Stimulated activated CD8-positive, alpha-beta memory T cell treated with anti-CD3 and anti-CD28 coated beads, Interleukin-7, amount 100 ng/mL, for 48 hours (primary cell): ENCODE measurements around the gene HDDC3.

Experiments
- DNase-seq, 2 donors: peaks; one replicate each; pipeline ENCODE4 v3.0.0-alpha.2; 2020; ENCODE audit warnings: low read depth in 1 of 2; ENCODE audit errors: extremely low read depth in 1 of 2

HDDC3 gene

DNA sequence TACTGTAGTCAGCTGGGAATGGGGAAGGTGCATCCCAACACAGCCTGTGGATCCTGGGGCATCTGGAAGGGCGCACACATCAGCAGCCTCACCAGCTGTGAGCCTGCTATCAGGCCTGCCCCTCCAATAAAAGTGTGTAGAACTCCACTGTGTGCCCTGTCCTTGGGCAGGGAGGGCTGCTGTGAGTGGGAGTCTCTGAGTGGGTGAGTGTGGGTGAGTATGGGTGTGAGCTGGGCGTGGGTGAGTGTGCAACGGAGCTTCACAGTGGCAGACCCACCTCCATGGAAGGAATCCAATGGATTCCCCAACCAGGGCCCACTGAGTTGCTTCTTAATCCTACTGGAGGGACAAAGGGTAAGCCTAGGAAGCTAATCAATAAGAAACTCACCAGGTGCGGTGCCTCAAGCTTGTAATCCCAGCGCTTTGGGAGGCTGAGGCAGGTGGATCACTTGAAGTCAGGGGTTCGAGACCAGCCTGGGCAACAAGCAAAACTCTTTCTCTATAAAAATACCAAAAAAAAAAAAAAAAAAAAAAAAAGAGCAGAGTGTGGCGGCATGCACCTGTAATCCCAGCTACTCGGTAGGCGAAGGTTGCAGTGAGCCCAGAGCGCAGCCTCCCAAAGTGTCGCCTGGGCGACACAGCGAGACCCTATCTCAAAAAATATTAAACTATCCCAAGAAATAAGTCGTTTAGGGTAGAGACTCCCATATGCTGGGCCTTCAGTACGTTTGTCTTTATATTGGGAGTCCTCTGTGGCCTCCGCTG, 21.8 kb upstream of the HDDC3 start:
- DNase-seq, result no peak

DNA sequence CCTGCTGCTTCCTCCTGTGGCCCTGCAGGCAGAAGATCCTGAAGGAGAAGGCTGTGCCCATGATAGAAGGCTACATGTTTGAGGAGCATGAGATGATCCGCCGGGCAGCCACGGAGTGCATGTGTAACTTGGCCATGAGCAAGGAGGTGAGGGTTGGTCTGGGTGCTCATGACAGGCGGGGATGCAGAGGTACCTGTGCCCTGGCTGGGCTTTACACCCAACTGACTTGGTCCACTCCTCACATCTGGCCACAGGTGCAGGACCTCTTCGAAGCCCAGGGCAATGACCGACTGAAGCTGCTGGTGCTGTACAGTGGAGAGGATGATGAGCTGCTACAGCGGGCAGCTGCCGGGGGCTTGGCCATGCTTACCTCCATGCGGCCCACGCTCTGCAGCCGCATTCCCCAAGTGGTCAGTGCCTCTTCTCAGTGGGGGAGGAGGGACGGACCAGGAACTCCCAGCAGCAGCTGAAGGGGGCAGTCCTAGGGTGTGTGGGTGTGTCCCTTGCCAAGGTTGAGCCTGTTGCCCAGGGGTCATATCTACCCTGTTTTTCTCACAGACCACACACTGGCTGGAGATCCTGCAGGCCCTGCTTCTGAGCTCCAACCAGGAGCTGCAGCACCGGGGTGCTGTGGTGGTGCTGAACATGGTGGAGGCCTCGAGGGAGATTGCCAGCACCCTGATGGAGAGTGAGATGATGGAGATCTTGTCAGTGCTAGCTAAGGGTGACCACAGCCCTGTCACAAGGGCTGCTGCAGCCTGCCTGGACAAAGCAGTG, 20.7 kb upstream of the HDDC3 start:
- DNase-seq, result no peak

DNA sequence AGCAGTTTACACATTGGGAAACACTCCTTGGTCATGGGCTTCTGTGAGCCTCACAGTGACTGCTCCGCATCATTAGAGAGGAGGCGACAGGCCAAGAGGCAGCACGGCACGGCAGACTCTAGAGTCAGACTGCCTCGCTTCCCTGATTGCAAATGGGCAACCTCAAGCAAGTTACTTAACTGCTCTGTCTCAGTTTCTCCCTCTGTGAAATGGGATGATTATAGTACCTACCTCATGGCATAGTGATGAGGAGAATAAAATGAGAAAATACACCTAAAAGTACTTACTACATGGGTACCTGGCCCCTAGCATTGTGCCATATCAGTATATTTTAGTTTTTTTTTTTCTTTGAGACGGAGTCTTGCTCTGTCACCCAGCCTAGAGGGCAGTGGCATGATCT, 18.3 kb upstream of the HDDC3 start:
- DNase-seq, result no peak

DNA sequence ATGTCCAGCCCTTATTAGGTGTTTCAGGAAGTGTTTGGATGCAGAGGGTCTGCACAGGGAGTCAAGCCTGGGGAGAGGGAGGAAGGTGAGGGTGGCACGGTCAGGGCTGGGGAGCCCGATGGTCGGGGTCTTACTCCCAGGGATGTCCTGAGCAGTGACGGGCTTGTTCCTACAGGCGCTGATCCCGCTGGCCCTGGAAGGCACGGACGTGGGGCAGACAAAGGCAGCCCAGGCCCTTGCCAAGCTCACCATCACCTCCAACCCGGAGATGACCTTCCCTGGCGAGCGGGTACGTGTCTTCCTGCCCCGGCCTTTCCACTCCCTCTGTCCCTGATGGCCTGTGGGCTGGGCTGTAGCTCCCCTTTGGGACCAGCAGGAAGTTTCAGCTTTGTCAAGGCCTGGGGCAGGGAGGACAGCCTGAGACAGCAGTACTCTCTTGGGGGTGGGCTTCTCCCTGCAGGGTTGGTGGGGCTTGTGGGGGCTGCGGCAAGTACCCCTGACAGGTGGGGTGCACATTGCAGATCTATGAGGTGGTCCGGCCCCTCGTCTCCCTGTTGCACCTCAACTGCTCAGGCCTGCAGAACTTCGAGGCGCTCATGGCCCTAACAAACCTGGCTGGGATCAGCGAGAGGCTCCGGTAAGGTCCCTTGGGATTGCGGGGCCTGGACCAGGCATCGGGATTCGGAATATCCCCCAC, 17.8 kb upstream of the HDDC3 start:
- no peak for DNase-seq

DNA sequence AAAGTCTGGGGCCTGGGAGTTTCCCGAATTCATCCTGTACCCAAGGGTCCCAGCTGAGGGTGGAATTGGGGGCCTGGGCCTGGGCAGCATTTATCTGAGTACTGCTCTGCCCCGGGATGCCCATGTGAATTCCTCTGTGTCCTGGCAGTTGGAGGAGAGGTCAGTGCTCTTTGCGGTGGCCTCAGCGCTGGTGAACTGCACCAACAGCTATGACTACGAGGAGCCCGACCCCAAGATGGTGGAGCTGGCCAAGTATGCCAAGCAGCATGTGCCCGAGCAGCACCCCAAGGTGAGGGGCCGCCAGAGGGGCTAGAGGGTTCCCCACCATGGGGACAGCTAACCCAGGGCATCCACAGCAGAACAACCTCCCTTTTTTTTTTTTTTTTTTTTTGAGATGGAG, 16.2 kb upstream of the HDDC3 start:
- DNase-seq, result no peak

DNA sequence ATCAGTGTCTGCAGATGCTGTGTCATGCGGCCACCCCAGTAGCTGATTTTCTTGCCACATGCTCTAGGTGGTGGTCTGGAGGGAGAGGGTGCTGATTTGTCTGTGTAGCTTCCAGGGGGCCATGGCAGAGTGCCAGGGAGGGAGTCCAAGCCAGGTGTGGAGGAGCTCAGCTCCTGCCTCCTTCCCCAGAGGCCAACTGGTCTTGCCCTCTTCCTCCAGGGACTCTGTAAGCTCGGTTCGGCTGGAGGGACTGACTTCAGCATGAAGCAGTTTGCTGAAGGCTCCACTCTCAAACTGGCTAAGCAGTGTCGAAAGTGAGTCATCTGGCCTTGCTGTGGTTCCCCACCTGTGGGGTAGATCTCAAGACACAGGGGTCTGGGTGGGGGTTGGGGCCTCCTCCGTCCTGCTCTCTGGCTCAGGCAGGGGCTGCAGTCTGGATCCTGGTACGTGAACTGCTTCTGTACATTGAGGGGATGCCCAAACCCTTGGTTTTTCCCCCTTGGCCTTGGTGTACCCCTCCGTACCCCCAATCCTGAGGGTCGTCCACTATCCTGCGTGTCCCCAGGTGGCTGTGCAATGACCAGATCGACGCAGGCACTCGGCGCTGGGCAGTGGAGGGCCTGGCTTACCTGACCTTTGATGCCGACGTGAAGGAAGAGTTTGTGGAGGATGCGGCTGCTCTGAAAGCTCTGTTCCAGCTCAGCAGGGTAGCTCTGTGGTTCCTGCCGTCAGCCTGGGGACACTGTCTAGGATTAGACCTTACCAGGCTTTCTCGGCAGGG, 15.4 kb upstream of the HDDC3 start:
- no peak for DNase-seq

DNA sequence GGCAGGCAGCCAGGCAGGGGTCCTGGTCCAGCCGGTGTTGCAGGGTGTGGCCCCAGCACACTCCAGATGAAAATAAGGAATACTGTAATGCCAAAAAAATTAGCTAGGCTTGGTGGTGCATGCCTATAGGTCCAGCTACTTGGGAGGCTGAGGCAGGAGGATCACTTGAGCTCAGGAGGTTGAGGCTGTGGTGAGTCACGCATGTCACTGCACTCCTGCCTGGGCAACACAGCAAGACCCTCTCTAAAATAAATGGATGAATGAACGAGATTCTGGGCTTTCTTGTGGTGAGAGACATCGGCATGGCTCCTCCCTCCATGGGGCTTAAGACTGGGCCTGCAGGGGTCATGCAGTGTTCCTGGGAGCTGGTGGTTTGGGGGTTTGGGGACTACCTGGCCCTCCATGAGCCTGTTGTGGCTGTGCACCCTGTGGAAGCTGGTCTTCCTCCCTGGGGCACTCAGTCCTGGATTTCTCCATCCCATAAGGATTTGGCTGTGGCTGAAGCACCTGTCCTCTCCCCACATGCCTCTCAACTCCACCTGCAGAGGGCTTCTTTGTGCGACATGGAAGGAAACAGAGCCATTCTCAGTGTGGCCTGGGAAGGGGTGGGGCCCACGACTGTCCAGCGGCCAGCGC, 14.7 kb upstream of the HDDC3 start:
- no peak for DNase-seq

DNA sequence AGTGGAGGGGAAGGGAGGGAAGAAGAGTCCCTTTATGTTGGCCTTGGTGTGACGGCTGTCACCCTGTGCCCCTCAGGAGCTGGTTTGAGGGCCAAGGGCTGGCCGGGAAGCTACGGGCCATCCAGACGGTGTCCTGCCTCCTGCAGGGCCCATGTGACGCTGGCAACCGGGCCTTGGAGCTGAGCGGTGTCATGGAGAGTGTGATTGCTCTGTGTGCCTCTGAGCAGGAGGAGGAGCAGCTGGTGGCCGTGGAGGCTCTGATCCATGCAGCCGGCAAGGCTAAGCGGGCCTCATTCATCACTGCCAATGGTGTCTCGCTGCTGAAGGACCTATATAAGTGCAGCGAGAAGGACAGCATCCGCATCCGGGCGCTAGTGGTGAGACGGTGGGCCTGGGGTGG, 14.2 kb upstream of the HDDC3 start:
- DNase-seq, result no peak

DNA sequence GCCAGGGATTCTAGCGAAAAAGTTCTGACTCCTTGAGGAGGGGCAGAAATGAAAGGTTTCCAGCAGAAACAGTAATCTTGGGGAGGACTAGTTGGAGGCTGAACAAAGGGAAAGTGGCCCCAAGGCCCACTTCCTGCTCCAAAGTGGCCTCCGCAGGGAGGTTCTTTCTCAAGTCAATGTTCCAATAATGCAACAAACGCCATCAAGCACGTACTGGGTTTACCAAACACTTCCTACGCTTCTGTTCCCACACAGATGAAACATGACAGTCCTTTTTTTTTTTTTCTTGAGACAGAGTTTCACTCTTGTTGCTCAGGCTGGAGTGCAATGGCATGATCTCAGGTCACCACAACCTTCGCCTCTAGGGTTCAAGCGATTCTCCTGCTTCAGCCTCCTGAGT, 12.7 kb upstream of the HDDC3 start:
- no peak for DNase-seq

DNA sequence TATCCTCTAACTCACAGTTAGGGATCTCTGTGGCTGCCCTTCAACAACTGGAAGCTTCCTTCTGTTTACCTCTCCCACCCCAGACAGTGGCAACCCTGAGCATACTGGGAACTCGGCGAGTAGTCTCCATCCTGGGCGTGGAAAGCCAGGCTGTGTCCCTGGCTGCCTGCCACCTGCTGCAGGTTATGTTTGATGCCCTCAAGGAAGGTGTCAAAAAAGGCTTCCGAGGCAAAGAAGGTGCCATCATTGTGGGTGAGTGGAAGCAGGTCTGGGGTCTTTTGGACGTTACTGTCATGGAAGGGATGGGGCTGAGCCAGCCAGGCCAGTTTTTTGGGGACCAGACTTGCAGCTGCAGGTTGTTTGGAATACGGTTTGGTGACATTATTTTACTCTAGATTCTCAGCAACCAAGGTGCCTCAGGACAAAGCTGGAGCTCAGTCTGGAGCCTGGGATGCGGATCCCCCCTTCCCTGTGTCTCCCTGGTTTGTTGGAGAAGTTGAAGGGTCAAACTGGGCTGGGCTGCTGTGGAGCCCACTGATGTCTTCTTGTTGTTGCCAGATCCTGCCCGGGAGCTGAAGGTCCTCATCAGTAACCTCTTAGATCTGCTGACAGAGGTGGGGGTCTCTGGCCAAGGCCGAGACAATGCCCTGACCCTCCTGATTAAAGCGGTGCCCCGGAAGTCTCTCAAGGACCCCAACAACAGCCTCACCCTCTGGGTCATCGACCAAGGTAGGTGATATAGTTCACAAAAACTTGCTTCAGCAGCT, 10.2 kb upstream of the HDDC3 start:
- no peak for DNase-seq

DNA sequence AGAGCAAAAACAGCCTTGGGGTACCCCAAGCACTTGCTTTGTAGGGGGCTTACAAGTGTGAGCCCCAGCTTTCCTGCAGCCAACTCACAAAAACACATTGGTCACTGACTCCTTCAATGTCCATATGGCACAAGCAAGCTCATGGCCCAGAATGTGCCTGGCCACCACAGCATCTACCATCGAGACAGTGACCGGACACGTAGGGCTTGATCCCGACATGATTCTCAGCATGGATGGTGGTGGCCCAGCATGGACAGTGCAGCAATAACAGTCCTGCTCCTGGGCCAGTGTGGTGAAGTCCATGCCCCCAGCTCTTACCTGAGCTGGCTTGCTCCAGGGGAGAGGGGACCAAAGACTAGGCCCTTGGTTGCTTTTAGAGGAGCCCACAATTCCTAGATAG, 8.7 kb upstream of the HDDC3 start:
- no peak for DNase-seq

DNA sequence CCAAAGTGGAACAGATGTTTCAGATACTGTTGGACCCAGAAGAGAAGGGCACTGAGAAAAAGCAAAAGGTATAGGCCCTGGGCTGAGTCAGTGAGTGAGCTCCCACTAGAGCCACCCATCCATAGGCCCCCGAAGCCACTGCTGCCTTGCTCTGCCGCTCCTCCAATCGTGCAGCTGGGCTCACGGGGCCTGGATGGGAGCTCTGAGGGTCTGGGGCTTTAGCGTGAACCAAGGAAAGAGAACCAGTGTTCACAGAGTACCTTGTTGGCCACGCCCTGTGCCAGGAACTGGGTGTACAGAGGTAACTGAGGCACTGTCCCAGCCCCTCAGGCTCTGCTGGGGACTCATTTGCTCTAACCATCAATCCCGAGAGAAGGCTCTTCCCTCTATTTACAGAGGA, 7.4 kb upstream of the HDDC3 start:
- no peak for DNase-seq

DNA sequence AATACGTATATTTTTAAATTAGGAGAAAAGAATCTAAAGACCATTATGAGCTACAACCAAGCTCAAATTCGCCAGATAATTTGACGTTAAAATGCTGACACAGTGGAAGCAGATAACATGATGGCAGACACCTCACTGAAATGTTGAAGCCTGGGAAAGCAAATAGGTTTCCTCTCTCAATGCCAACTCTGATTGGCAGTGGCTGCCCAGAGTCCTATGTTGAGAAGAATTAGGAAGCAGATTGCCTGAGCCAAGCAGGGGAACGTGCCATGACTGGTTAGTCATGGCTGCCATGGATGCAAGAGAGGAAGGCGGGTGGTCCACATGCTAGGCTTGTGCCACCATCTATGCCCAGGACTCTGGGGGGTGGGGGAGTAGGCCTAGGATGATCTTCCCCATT, 5.9 kb upstream of the HDDC3 start:
- DNase-seq, result no peak

DNA sequence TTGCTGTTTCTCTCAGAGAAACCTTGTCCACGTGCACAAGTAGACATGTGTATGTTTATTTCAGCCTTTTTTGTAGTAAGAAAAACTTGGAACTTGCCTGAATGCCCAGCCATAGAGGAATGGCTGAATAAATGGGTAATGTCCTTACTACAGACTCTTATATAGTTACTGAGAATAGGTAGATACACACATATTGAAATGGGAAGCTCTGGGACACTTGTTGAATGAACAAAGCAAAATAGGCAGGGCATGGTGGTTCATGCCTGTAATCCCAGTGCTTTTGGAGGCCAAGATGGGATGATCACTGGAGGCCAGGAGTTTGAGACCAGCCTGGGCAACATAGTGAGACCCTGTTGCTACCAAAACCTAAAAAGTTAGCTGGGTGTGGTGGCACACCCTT, 4.5 kb upstream of the HDDC3 start:
- no peak for DNase-seq

DNA sequence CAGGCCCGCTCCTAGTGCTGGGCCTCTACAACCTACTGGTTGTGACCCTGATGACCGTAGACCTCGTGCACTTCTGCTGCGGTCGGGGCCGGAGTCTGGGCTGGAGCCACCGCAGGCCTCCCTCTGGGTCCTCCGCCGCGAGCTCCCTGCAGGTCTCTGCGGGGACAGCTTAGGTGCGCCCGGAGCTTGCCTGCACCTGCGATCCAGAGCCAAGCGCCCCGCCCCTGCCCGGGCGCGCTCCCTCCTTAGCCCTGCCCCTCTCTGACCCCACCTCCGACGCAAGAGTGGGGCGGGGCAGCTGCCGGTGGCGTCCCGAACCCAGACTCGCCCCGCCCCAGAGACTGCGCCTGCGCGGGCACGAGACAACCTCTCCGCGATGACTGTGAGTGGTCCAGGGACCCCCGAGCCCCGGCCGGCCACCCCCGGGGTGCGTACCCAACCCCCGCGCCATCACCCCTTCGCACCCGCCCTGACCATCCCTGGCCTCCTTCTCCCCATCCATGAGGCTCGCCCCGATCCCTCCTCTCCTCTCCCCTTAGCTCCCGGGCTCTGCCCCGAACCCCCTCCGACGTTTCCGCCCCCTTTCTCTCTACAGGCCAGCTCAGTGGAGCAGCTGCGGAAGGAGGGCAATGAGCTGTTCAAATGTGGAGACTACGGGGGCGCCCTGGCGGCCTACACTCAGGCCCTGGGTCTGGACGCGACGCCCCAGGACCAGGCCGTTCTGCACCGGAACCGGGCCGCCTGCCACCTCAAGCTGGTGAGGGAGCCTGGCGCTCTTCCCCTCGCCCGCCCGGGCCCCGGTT, 2.8 kb upstream of the HDDC3 start, which contains the start of gene UNC45A:
Gene UNC45A (plus strand): TSS at position 337 of the 803 bp plus-strand sequence. CDS start 40 bp downstream, at position 377.
- DNase-seq, result peak; percentile 94

DNA sequence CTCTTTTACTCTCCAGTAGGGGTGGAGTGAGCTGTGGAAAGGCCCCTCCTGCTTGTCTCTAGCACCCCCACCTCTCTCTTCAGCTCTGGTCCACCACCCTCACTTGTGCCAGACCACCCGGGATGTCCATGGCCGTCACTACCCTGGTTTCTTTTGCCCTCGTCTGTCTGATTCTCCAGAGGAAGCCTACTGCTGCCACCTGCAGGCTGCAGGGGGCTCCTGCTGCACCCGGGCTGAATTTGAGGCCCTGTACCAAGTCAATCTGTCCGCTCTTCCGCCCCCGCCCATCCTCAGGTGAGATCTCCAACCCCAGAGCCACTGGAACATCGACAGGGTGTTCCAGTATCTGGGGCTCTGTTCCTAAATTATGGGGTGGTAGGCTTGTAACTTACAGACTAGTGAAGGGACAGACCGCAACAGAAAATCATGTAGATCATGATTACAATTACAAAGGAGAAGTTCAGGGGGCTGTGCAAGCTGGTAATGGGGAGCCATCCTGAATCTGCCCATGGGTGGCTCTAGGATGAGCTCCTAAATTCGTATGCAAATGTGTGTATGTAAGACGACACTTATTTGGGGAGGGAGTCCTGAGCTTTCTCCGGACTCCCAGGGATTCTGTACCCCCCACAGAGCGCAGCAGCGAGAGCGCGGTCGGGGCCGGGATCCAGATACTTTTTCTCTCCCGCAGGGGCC, 2.1 kb upstream of the HDDC3 start:
- peak; percentile 70 to 84 for DNase-seq

DNA sequence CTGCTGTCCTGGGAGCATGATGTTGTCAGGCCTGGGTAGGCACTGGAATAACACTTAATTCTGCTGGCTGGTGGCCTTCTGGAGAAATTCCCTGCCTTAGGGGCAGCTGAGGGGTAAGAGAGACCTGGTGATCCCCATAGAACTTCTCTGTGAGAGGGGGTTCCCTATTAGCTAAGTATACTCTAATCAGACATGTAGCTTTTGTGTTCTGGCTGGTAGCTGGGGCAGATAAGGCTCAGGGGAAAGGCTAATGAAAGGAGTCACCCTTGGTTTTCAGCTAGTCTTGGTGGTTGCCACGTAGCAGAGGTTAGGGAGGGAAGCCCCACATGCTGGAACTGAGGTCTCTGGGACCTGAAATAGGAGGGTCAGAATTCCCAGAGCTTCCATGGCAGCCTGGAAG, 952 bp upstream of the HDDC3 start:
- no peak for DNase-seq

DNA sequence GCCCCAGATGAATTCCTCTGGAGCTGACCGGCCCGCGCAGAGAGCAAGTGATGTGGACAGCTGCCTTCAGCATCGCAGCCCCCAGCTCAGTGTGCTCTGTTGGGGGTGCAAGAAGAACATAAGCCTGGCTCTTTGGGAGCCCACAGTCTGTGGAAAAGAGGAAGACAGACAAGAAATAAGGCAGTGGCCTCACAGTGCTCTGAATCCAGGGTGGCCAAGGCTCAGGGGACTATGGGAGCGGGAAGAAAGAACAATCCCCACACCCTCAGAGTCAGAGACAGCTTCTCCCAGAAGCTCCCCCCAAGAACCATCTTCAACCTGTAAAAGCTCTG, 277 bp upstream of the HDDC3 start:
- DNase-seq, result no peak

DNA sequence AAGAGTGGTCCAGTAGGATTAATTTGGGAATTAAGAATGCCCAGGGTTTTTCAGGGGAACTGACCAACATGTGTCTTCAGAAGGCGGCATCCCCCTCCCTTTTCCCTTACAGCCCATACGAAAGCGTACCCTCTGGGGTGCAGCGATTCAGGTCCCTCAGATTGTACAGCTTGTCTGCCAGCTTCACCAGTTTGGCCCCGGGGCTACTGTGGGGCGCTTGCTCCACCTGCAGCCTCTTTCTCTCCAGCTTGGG, 848 bp downstream of the HDDC3 start:
- no peak for DNase-seq
